ENCODE data around the gene ABRACL. TPM values are rescaled to one million over a fixed set of nuclear protein-coding genes. Genes with fewer than 3 reads are reported as not detected.

ABRACL gene
- total and polyA plus RNA-seq, 2 experiments from 2014 or later = 81.8 to 110 TPM

- Histone ChIP-seq H3K27ac (no peak overlapping the region), H3K27me3 (no peaks in the 10 kb centered on the region), H3K4me3 (no peak overlapping the region), H2AFZ (no peak overlapping the region), H4K20me1 (ENCODE audit: insufficient read depth, poor library complexity, severe bottlenecking) (no peaks in the 10 kb centered on the region), H3K79me2 (no peaks in the 10 kb centered on the region), H3K36me3 (replicated peaks; ENCODE audit: insufficient read depth, low read depth) (no peaks in the 10 kb centered on the region), H3K9me3 (ENCODE audit: low read depth) (no peaks in the 10 kb centered on the region), H3K4me2 (no peak overlapping the region), H3K4me1 (ENCODE audit: insufficient read depth) (peaks cover 10% of the 10 kb centered on the region), H3K9me2 (replicated peaks; ENCODE audit: insufficient read depth) (no peaks in the 10 kb centered on the region)
- TF ChIP-seq EZH2phosphoT487 (IDR thresholded peaks at IDR 0.05; ENCODE audit: low read depth, severe bottlenecking, unreplicated experiment) = no peak
- TF ChIP-seq CTCF (IDR thresholded peaks at IDR 0.05; ENCODE audit: poor library complexity) = no peak
- no peak for TF ChIP-seq EZH2 (IDR thresholded peaks at IDR 0.05; ENCODE audit: borderline replicate concordance)
- 72% methylated on average over 7 of the region's 7 CpGs for WGBS (ENCODE audit: low lambda C conversion rate, missing lambda C conversion rate)
- no peak for DNase-seq (ENCODE audit: low spot score)
Observed at GRCh38 chr6:139016337-139017213, 12.0 kb upstream of the ABRACL start.

GRCh38 chr6:139017227-139017626, 11.3 kb upstream of the ABRACL start:
- no peak for DNase-seq (ENCODE audit: low spot score)
- Histone ChIP-seq H3K4me1 (ENCODE audit: insufficient read depth) (peaks cover 10% of the 10 kb centered on the region), H2AFZ (no peak overlapping the region), H3K79me2 (no peaks in the 10 kb centered on the region), H3K9me2 (replicated peaks; ENCODE audit: insufficient read depth) (no peaks in the 10 kb centered on the region), H3K36me3 (replicated peaks; ENCODE audit: insufficient read depth, low read depth) (no peaks in the 10 kb centered on the region), H3K9me3 (ENCODE audit: low read depth) (no peaks in the 10 kb centered on the region), H3K27ac (no peak overlapping the region), H4K20me1 (ENCODE audit: insufficient read depth, poor library complexity, severe bottlenecking) (no peaks in the 10 kb centered on the region), H3K4me2 (no peak overlapping the region), H3K4me3 (no peak overlapping the region), H3K27me3 (no peaks in the 10 kb centered on the region)
- 67% methylated on average over 3 of the region's 3 CpGs for WGBS (ENCODE audit: low lambda C conversion rate, missing lambda C conversion rate)
- TF ChIP-seq EZH2 (IDR thresholded peaks at IDR 0.05; ENCODE audit: borderline replicate concordance) (no peak), CTCF (IDR thresholded peaks at IDR 0.05; ENCODE audit: poor library complexity) (no peak), EZH2phosphoT487 (IDR thresholded peaks at IDR 0.05; ENCODE audit: low read depth, severe bottlenecking, unreplicated experiment) (no peak)

- TF ChIP-seq EZH2 (IDR thresholded peaks at IDR 0.05; ENCODE audit: borderline replicate concordance) (no peak), EZH2phosphoT487 (IDR thresholded peaks at IDR 0.05; ENCODE audit: low read depth, severe bottlenecking, unreplicated experiment) (no peak), CTCF (IDR thresholded peaks at IDR 0.05; ENCODE audit: poor library complexity) (no peak)
- WGBS (ENCODE audit: low lambda C conversion rate, missing lambda C conversion rate) = 92% methylated on average over 2 of the region's 2 CpGs
Observed at GRCh38 chr6:139019722-139020121, 8.8 kb upstream of the ABRACL start.

More at GRCh38 chr6:139019722-139020121, 8.8 kb upstream of the ABRACL start:
- H3K4me3 ChIP-seq = no peak overlapping the region
- no peaks in the 10 kb centered on the region for H3K9me3 ChIP-seq (ENCODE audit: low read depth)
- no peak for DNase-seq (ENCODE audit: low spot score)
- no peaks in the 10 kb centered on the region for H3K27me3 ChIP-seq
- no peak overlapping the region for H3K27ac ChIP-seq
- no peak overlapping the region for H3K4me2 ChIP-seq
- H3K79me2 ChIP-seq = no peaks in the 10 kb centered on the region
- peaks cover 10% of the 10 kb centered on the region for H3K4me1 ChIP-seq (ENCODE audit: insufficient read depth)
- no peaks in the 10 kb centered on the region for H4K20me1 ChIP-seq (ENCODE audit: insufficient read depth, poor library complexity, severe bottlenecking)
- H3K9me2 ChIP-seq (replicated peaks; ENCODE audit: insufficient read depth) = no peaks in the 10 kb centered on the region
- H3K36me3 ChIP-seq (replicated peaks; ENCODE audit: insufficient read depth, low read depth) = no peaks in the 10 kb centered on the region
- H2AFZ ChIP-seq = no peak overlapping the region
